ENCODE measurements around the gene APOBEC3F.
A peak's percentile ranks its signal among the peaks of the same experiment; 100 is the strongest.
"Not testable (repeated sequence)": the region's sequence is repeated elsewhere in the genome, so short reads cannot be mapped to it uniquely, and the experiment has no call there.

APOBEC3F gene

GRCh38 chr22:39030705-39031104, 10.0 kb upstream of the APOBEC3F start:
- no peak overlapping the region for H3K4me3 ChIP-seq (replicated peaks in 1 of 2; ENCODE audit: low read depth in 2 of 2, low read length in 2 of 2)
- DNase-seq (ENCODE audit: low read depth in 2 of 2) = no peak
- no peak for TF ChIP-seq CTCF (IDR thresholded peaks at IDR 0.05; ENCODE audit: low read depth, low read length)

- H3K4me3 ChIP-seq (replicated peaks in 1 of 2; ENCODE audit: low read depth in 2 of 2, low read length in 2 of 2); DNase-seq (ENCODE audit: low read depth in 2 of 2): not testable (repeated sequence)
Observed at GRCh38 chr22:39031434-39032295, 9.0 kb upstream of the APOBEC3F start.

- not testable (repeated sequence) for H3K4me3 ChIP-seq (replicated peaks in 1 of 2; ENCODE audit: low read depth in 2 of 2, low read length in 2 of 2); DNase-seq (ENCODE audit: low read depth in 2 of 2)
Observed at GRCh38 chr22:39037071-39037470, 3.6 kb upstream of the APOBEC3F start.

GRCh38 chr22:39039306-39040126, 1.1 kb upstream of the APOBEC3F start:
- no peak for DNase-seq (ENCODE audit: low read depth in 2 of 2)
- no peak overlapping the region for H3K4me3 ChIP-seq (replicated peaks in 1 of 2; ENCODE audit: low read depth in 2 of 2, low read length in 2 of 2)
- no peak for TF ChIP-seq CTCF (IDR thresholded peaks at IDR 0.05; ENCODE audit: low read depth, low read length)

- DNase-seq (ENCODE audit: low read depth in 2 of 2) = not testable (repeated sequence)
- H3K4me3 ChIP-seq (replicated peaks in 1 of 2; ENCODE audit: low read depth in 2 of 2, low read length in 2 of 2) = peak overlapping the region; percentile 65 to 71
Observed at GRCh38 chr22:39040155-39040537, 518 bp upstream of the APOBEC3F start.

GRCh38 chr22:39041908-39042307, 1.2 kb downstream of the APOBEC3F start:
- H3K4me3 ChIP-seq (replicated peaks in 1 of 2; ENCODE audit: low read depth in 2 of 2, low read length in 2 of 2) = no peak overlapping the region
- no peak for TF ChIP-seq CTCF (IDR thresholded peaks at IDR 0.05; ENCODE audit: low read depth, low read length)
- DNase-seq (ENCODE audit: low read depth in 2 of 2) = no peak

- not testable (repeated sequence) for H3K4me3 ChIP-seq (replicated peaks in 1 of 2; ENCODE audit: low read depth in 2 of 2, low read length in 2 of 2); DNase-seq (ENCODE audit: low read depth in 2 of 2)
Observed at GRCh38 chr22:39043063-39043462, 2.4 kb downstream of the APOBEC3F start.

- not testable (repeated sequence) for DNase-seq (ENCODE audit: low read depth in 2 of 2); H3K4me3 ChIP-seq (replicated peaks in 1 of 2; ENCODE audit: low read depth in 2 of 2, low read length in 2 of 2)
Observed at GRCh38 chr22:39045136-39045535, 4.5 kb downstream of the APOBEC3F start.

- not testable (repeated sequence) for H3K4me3 ChIP-seq (replicated peaks in 1 of 2; ENCODE audit: low read depth in 2 of 2, low read length in 2 of 2); DNase-seq (ENCODE audit: low read depth in 2 of 2)
Observed at GRCh38 chr22:39049486-39049885, 8.8 kb downstream of the APOBEC3F start.

GRCh38 chr22:39051844-39052495, 11.3 kb downstream of the APOBEC3F start:
- not testable (repeated sequence) for DNase-seq (ENCODE audit: low read depth in 2 of 2); H3K4me3 ChIP-seq (replicated peaks in 1 of 2; ENCODE audit: low read depth in 2 of 2, low read length in 2 of 2)
